ENCODE results near the gene ADORA1.
A peak's percentile ranks its signal among the peaks of the same experiment; 100 is the strongest.

- TF ChIP-seq CTCF (IDR thresholded peaks at IDR 0.05), result peak; percentile 45 to 81 (median 62)
- TF ChIP-seq POLR2AphosphoS5 (IDR thresholded peaks at IDR 0.05), result no peak
- TF ChIP-seq POLR2A (IDR thresholded peaks at IDR 0.05), result no peak
Observed at GRCh38 chr1:203172184-203173010, 44.9 kb downstream of the ADORA1 start.

Data from prostate gland (tissue), 2 donors.